Vagina (tissue), 2 donors: ENCODE measurements around the gene ST6GALNAC5.

Experiments
- POLR2A ChIP-seq, 2 donors: fragments of 450-650 bp; IDR thresholded peaks; one replicate each; pipeline ENCODE4 v1.6.1; 2017; ENCODE audit warnings: antibody characterized with exemption in 2 of 2, mild to moderate bottlenecking in 2 of 2, moderate library complexity in 2 of 2
- POLR2AphosphoS5 ChIP-seq, 2 donors: sonication (generic); formaldehyde crosslinking; IDR thresholded peaks; one replicate each; pipeline ENCODE4 v1.9.0; 2017; ENCODE audit warnings: antibody characterized with exemption in 2 of 2, mild to moderate bottlenecking in 2 of 2, low read depth in 1 of 2; ENCODE audit not compliant: insufficient read depth in 1 of 2
- TF ChIP-seq, protein P1 (sequence below), 3 experiments: fragments of 450-650 bp in 2 of 3; fragments of 200-600 bp in 1 of 3; sonication (generic) in 1 of 3; IDR thresholded peaks; one replicate each; pipeline ENCODE4 v1.5.1; 2017 to 2019; ENCODE audit warnings: antibody characterized with exemption in 3 of 3, mild to moderate bottlenecking in 2 of 3, moderate library complexity in 2 of 3

DNA sequence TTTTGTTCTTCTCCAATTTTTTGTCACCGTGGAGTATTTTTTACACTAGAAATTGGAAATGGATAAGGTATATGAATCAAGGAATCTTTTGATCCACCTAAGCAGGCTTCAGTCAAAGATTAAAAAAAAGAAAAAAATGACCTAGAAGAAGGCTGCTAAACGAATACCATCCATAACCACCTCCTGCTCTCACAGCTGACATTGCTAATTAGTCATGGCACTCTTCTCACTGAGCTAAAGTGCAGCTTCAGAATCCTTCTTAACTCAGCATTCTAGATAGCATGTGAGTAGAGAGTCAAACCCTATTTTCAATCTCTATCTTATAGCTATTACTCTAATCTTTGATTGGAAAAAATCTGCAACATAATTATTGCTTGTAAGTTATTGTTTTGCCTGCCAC, 40.2 kb upstream of the ST6GALNAC5 start:
- TF ChIP-seq, protein P1, sequence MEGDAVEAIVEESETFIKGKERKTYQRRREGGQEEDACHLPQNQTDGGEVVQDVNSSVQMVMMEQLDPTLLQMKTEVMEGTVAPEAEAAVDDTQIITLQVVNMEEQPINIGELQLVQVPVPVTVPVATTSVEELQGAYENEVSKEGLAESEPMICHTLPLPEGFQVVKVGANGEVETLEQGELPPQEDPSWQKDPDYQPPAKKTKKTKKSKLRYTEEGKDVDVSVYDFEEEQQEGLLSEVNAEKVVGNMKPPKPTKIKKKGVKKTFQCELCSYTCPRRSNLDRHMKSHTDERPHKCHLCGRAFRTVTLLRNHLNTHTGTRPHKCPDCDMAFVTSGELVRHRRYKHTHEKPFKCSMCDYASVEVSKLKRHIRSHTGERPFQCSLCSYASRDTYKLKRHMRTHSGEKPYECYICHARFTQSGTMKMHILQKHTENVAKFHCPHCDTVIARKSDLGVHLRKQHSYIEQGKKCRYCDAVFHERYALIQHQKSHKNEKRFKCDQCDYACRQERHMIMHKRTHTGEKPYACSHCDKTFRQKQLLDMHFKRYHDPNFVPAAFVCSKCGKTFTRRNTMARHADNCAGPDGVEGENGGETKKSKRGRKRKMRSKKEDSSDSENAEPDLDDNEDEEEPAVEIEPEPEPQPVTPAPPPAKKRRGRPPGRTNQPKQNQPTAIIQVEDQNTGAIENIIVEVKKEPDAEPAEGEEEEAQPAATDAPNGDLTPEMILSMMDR (IDR thresholded peaks at IDR 0.05): no peak
- no peak for TF ChIP-seq POLR2AphosphoS5 (IDR thresholded peaks at IDR 0.05; ENCODE audit: insufficient read depth in 1 of 2, low read depth in 1 of 2)
- TF ChIP-seq POLR2A (IDR thresholded peaks at IDR 0.05): no peak
